Endothelial cell of umbilical vein (primary cell): ENCODE data around the gene NHS. TPM values are rescaled to one million over a fixed set of nuclear protein-coding genes. Genes with fewer than 3 reads are reported as not detected.

Source experiments
- BruUV-seq: library from RNA; stranded (reverse); fragments of 400-500 nt; replicated peaks from 2 replicates; lab custom pipeline; 2021; lab: Mats Ljungman, UMichigan
- CTCF ChIA-PET: fragments of 300-600, 350-600 bp; sonication (Branson Sonifier 250); formaldehyde crosslinking; loops from one replicate; lab custom pipeline; 2021; ENCODE audit warnings: antibody characterized with exemption, inconsistent platforms; lab: Charles Lee
- POLR2A ChIA-PET: fragments of 300-600, 350-600 bp; sonication (Branson Sonifier 250); formaldehyde crosslinking; loops from one replicate; lab custom pipeline; 2021; ENCODE audit warnings: antibody characterized with exemption, inconsistent platforms; lab: Charles Lee
- DNase-seq: peaks from one replicate; pipeline ENCODE4 v3.0.0-alpha.2; 2011; ENCODE audit warnings: low read depth, low spot score
- FAIRE-seq: peaks from 2 replicates; lab custom pipeline; 2011; peaks lifted over from hg19 to GRCh38; lab: Jason Lieb, UNC
- H2AFZ ChIP-seq: 2 replicates; pipeline ENCODE4 v1.6.0; 2012; ENCODE audit warnings: low read depth, low read length, control low read depth, inconsistent platforms
- H3K27ac ChIP-seq: 2 replicates; pipeline ENCODE4 v1.5.1; 2011; ENCODE audit warnings: low read depth, mild to moderate bottlenecking, control low read depth, low read length, moderate library complexity; ENCODE audit not compliant: insufficient read depth
- H3K27me3 ChIP-seq, 2 experiments: 2 replicates each; pipeline versions ENCODE4 v1.6.0 to v1.6.1; 2011; ENCODE audit warnings: low read length in 2 of 2, mixed read lengths in 1 of 2; ENCODE audit not compliant: control insufficient read depth in 2 of 2, insufficient read depth in 2 of 2
- H3K36me3 ChIP-seq, 2 experiments: 2 replicates in 1 of 2; 3 replicates in 1 of 2; pipeline ENCODE4 v1.5.1; 2011; ENCODE audit warnings: low read length in 2 of 2, mild to moderate bottlenecking in 1 of 2, moderate library complexity in 1 of 2; ENCODE audit not compliant: control insufficient read depth in 2 of 2, insufficient read depth in 2 of 2; ENCODE audit errors: extremely low read depth in 1 of 2
- H3K4me1 ChIP-seq: 3 replicates; pipeline ENCODE4 v1.5.1; 2011; ENCODE audit warnings: mild to moderate bottlenecking, low read length; ENCODE audit not compliant: control insufficient read depth, insufficient read depth; ENCODE audit errors: extremely low read depth
- H3K4me2 ChIP-seq: 2 replicates; pipeline ENCODE4 v1.6.1; 2011; ENCODE audit warnings: low read length, control low read depth, mixed read lengths; ENCODE audit not compliant: insufficient read depth
- H3K4me3 ChIP-seq, 3 experiments: fragments of 200-600 bp in 1 of 3; sonication (generic), shearing (Covaris generic) in 1 of 3; replicated peaks in 1 of 3; 2 replicates each; pipeline ENCODE4 v1.5.1; 2011 to 2016; ENCODE audit warnings: control low read depth in 3 of 3, low read length in 3 of 3, mild to moderate bottlenecking in 2 of 3, inconsistent platforms in 1 of 3, low read depth in 1 of 3, moderate library complexity in 1 of 3; ENCODE audit not compliant: insufficient read depth in 1 of 3
- H3K79me2 ChIP-seq: 2 replicates; pipeline ENCODE4 v1.6.0; 2012; ENCODE audit warnings: low read length, inconsistent platforms; ENCODE audit not compliant: control insufficient read depth, insufficient read depth
- H3K9ac ChIP-seq: replicated peaks from 2 replicates; pipeline ENCODE3; 2011; ENCODE audit warnings: low read length, control low read depth; ENCODE audit not compliant: insufficient read depth; ENCODE audit errors: extremely low read depth
- H3K9me1 ChIP-seq: replicated peaks from 3 replicates; pipeline ENCODE4 v1.6.0; 2011; ENCODE audit warnings: mild to moderate bottlenecking, low read length; ENCODE audit not compliant: control insufficient read depth, insufficient read depth; ENCODE audit errors: extremely low read depth
- H3K9me3 ChIP-seq: replicated peaks from 2 replicates; pipeline ENCODE4 v1.5.1; 2012; ENCODE audit warnings: low read length, inconsistent platforms; ENCODE audit not compliant: control insufficient read depth, insufficient read depth
- H4K20me1 ChIP-seq: replicated peaks from 2 replicates; pipeline ENCODE3; 2011; ENCODE audit warnings: mild to moderate bottlenecking, low read length; ENCODE audit not compliant: control insufficient read depth, insufficient read depth; ENCODE audit errors: extremely low read depth
- CTCF ChIP-seq, 2 donors: IDR thresholded peaks; 1 replicate in 1 of 2; 2 replicates in 1 of 2; pipeline ENCODE4 v1.5.1; 2011; ENCODE audit warnings: low read length in 2 of 2, mild to moderate bottlenecking in 2 of 2, moderate library complexity in 2 of 2, control low read depth in 1 of 2, inconsistent platforms in 1 of 2, low read depth in 1 of 2; ENCODE audit not compliant: insufficient read depth in 1 of 2; ENCODE audit errors: extremely low read depth in 1 of 2
- EZH2 ChIP-seq: IDR thresholded peaks from 2 replicates; pipeline ENCODE4 v1.6.1; 2012; ENCODE audit warnings: borderline replicate concordance, low read depth, mild to moderate bottlenecking, moderate library complexity, low read length, inconsistent platforms; ENCODE audit not compliant: severe bottlenecking
- FOS ChIP-seq: IDR thresholded peaks from 2 replicates; pipeline ENCODE4 v1.6.1; 2011; ENCODE audit warnings: mild to moderate bottlenecking, low read length, moderate library complexity, borderline replicate concordance; ENCODE audit not compliant: insufficient read depth
- GATA2 ChIP-seq: IDR thresholded peaks from 2 replicates; pipeline ENCODE4 v1.7.0; 2011; ENCODE audit warnings: low read depth, mild to moderate bottlenecking, moderate library complexity, mixed read lengths, low read length; ENCODE audit not compliant: insufficient read length, insufficient read depth
- JUN ChIP-seq: IDR thresholded peaks from 2 replicates; pipeline ENCODE4 v1.6.1; 2011; ENCODE audit warnings: borderline replicate concordance, low read depth; ENCODE audit not compliant: insufficient read length, insufficient read depth
- MAX ChIP-seq: IDR thresholded peaks from 2 replicates; pipeline ENCODE4 v1.6.1; 2011; ENCODE audit not compliant: insufficient read depth, insufficient read length
- MYC ChIP-seq: IDR thresholded peaks from one replicate; pipeline ENCODE4 v1.6.1; 2011; ENCODE audit warnings: mild to moderate bottlenecking, low read depth, low read length
- POLR2A ChIP-seq: IDR thresholded peaks from 2 replicates; pipeline ENCODE4 v1.6.1; 2012; ENCODE audit warnings: low read depth, mild to moderate bottlenecking, control low read depth, low read length
- dilution Hi-C: fragments of 300-500 bp; cut with MboI; formaldehyde crosslinking; loops from one replicate; pipeline ENCODE4 v1.15.0; 2019; ENCODE audit warnings: low sequenced_read_pairs; ENCODE audit not compliant: extremely low pct_ligation_motif_present
- intact Hi-C: fragments of 100-400 bp; cut with micrococcal nuclease; formaldehyde crosslinking; loops from one replicate; pipeline ENCODE4 v1.10.0; 2022
- polyA plus RNA-seq, 4 experiments: library from polyadenylated mRNA; depleted of rRNA in 3 of 4; stranded (reverse) in 3 of 4; unstranded in 1 of 4; fragments of >200 nt; gene quantifications; 2 replicates each; pipeline versions ENCODE4 v1.2.1 to v1.2.3, GENCODE V29; 2011 to 2012; ENCODE audit warnings: missing spikeins in 1 of 4
- total RNA-seq: library from RNA; stranded (reverse); gene quantifications from 2 replicates; pipeline ENCODE4 v1.2.3, GENCODE V29; 2021

Gene NHS
- total and polyA plus RNA-seq, 2 donors (not counting 3 experiments of a cell fraction or from before 2014, with no cell fraction given), result 0.07 to 0.46 TPM

- POLR2A ChIA-PET, result no interaction called here
- dilution Hi-C loops, result no loop called here
- Histone ChIP-seq H3K36me3 (no peaks in the 10 kb centered on the region), H3K4me2 (no peak overlapping the region), H3K9ac (no peak overlapping the region), H3K79me2 (no peaks in the 10 kb centered on the region), H3K4me3 (no peak overlapping the region), H2AFZ (no peak overlapping the region), H3K9me1 (no peaks in the 10 kb centered on the region), H3K27me3 (no peaks in the 10 kb centered on the region), H4K20me1 (no peaks in the 10 kb centered on the region), H3K4me1 (peaks cover 24% of the 10 kb centered on the region), H3K27ac (no peak overlapping the region), H3K9me3 (no peaks in the 10 kb centered on the region)
- DNase-seq (no peak), FAIRE-seq (peak; percentile 21)
- intact Hi-C loops, result no loop called here
- no TSS peak for BruUV-seq
- CTCF ChIA-PET, result no interaction called here
- TF ChIP-seq POLR2A, result no peak
- no peak for TF ChIP-seq FOS
- no peak for TF ChIP-seq CTCF (IDR thresholded peaks at IDR 0.05; ENCODE audit: extremely low read depth in 1 of 2, insufficient read depth in 1 of 2, low read depth in 1 of 2, low read length in 2 of 2)
- TF ChIP-seq MAX, result no peak
- TF ChIP-seq EZH2, result no peak
- no peak for TF ChIP-seq MYC
- no peak for TF ChIP-seq JUN
- no peak for TF ChIP-seq GATA2
Observed at GRCh38 chrX:17552044-17552650, 177.1 kb downstream of the NHS start.
